ENCODE results near the gene SYCN.
"Not testable (repeated sequence)": the region's sequence is repeated elsewhere in the genome, so short reads cannot be mapped to it uniquely, and the experiment has no call there.

SYCN gene, protein sequence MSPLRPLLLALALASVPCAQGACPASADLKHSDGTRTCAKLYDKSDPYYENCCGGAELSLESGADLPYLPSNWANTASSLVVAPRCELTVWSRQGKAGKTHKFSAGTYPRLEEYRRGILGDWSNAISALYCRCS
- 0 reads per million in 3 donors for total RNA-seq

GRCh38 chr19:39203372-39204341, at the start of gene SYCN:
TSS of gene SYCN (minus strand) at chr19:39204263. CDS start at chr19:39204254, 9 bp downstream.
- Histone ChIP-seq H3K36me3 (ENCODE audit: control insufficient read depth, insufficient read depth, low read length) (no peaks in the 10 kb centered on the region), H3K9me3 (ENCODE audit: control insufficient read depth, low read length) (no peaks in the 10 kb centered on the region), H3K4me1 (ENCODE audit: control insufficient read depth, insufficient read depth, low read length, poor library complexity, severe bottlenecking) (no peaks in the 10 kb centered on the region), H3K27ac (ENCODE audit: insufficient read depth, low read length, poor library complexity, severe bottlenecking) (no peak within 1 kb of the TSS), H3K27me3 (replicated peaks; ENCODE audit: control insufficient read depth, insufficient read depth, low read length, poor library complexity, severe bottlenecking) (peaks cover 20% of the 10 kb centered on the region), H3K4me3 (ENCODE audit: insufficient read depth, low read depth, low read length, poor library complexity, severe bottlenecking) (no peak within 1 kb of the TSS)
- DNase-seq: no peak

- no peak overlapping the region for H3K27ac ChIP-seq (ENCODE audit: insufficient read depth, low read length, poor library complexity, severe bottlenecking)
- H3K36me3 ChIP-seq (ENCODE audit: control insufficient read depth, insufficient read depth, low read length): no peaks in the 10 kb centered on the region
- no peaks in the 10 kb centered on the region for H3K4me1 ChIP-seq (ENCODE audit: control insufficient read depth, insufficient read depth, low read length, poor library complexity, severe bottlenecking)
- H3K27me3 ChIP-seq (replicated peaks; ENCODE audit: control insufficient read depth, insufficient read depth, low read length, poor library complexity, severe bottlenecking): no peaks in the 10 kb centered on the region
- no peak overlapping the region for H3K4me3 ChIP-seq (ENCODE audit: insufficient read depth, low read depth, low read length, poor library complexity, severe bottlenecking)
- no peaks in the 10 kb centered on the region for H3K9me3 ChIP-seq (ENCODE audit: control insufficient read depth, low read length)
- DNase-seq: no peak
These were observed 49.5 kb upstream of the SYCN start for GRCh38 chr19:39253374-39254149.

GRCh38 chr19:39252458-39252857, 48.4 kb upstream of the SYCN start:
- no peaks in the 10 kb centered on the region for H3K9me3 ChIP-seq (ENCODE audit: control insufficient read depth, low read length)
- no peak overlapping the region for H3K27ac ChIP-seq (ENCODE audit: insufficient read depth, low read length, poor library complexity, severe bottlenecking)
- DNase-seq: no peak
- H3K4me1 ChIP-seq (ENCODE audit: control insufficient read depth, insufficient read depth, low read length, poor library complexity, severe bottlenecking): no peaks in the 10 kb centered on the region
- no peak overlapping the region for H3K4me3 ChIP-seq (ENCODE audit: insufficient read depth, low read depth, low read length, poor library complexity, severe bottlenecking)
- peaks cover 4% of the 10 kb centered on the region for H3K27me3 ChIP-seq (replicated peaks; ENCODE audit: control insufficient read depth, insufficient read depth, low read length, poor library complexity, severe bottlenecking)
- no peaks in the 10 kb centered on the region for H3K36me3 ChIP-seq (ENCODE audit: control insufficient read depth, insufficient read depth, low read length)

DNA sequence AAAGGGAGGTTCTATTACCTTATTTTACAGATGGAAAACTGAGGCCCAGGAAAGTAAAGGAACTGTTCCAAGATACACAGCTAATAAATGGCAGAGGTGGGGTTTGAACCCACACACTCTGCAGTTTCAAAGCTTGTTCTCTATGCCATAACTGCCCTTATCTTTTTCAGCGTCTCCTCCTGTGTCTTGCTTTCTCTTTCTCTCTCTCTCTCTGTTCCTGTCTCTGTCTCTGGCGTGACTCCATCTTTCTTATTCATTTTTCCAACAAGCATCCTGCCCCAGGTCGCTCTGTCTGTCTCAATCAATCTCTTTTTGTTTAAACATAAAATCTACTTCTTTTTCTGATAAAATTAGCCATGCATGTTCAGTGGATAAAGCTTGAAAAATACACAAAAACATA, 47.8 kb upstream of the SYCN start:
- Histone ChIP-seq H3K27ac (ENCODE audit: insufficient read depth, low read length, poor library complexity, severe bottlenecking) (no peak overlapping the region), H3K36me3 (ENCODE audit: control insufficient read depth, insufficient read depth, low read length) (no peaks in the 10 kb centered on the region), H3K9me3 (ENCODE audit: control insufficient read depth, low read length) (no peaks in the 10 kb centered on the region), H3K27me3 (replicated peaks; ENCODE audit: control insufficient read depth, insufficient read depth, low read length, poor library complexity, severe bottlenecking) (peaks cover 7% of the 10 kb centered on the region), H3K4me3 (ENCODE audit: insufficient read depth, low read depth, low read length, poor library complexity, severe bottlenecking) (no peak overlapping the region), H3K4me1 (ENCODE audit: control insufficient read depth, insufficient read depth, low read length, poor library complexity, severe bottlenecking) (no peaks in the 10 kb centered on the region)
- no peak for DNase-seq

GRCh38 chr19:39251081-39251480, 47.0 kb upstream of the SYCN start:
- H3K4me1 ChIP-seq (ENCODE audit: control insufficient read depth, insufficient read depth, low read length, poor library complexity, severe bottlenecking): no peaks in the 10 kb centered on the region
- H3K36me3 ChIP-seq (ENCODE audit: control insufficient read depth, insufficient read depth, low read length): no peaks in the 10 kb centered on the region
- no peaks in the 10 kb centered on the region for H3K9me3 ChIP-seq (ENCODE audit: control insufficient read depth, low read length)
- no peak overlapping the region for H3K27ac ChIP-seq (ENCODE audit: insufficient read depth, low read length, poor library complexity, severe bottlenecking)
- peaks cover 7% of the 10 kb centered on the region for H3K27me3 ChIP-seq (replicated peaks; ENCODE audit: control insufficient read depth, insufficient read depth, low read length, poor library complexity, severe bottlenecking)
- H3K4me3 ChIP-seq (ENCODE audit: insufficient read depth, low read depth, low read length, poor library complexity, severe bottlenecking): no peak overlapping the region
- no peak for DNase-seq

- no peaks in the 10 kb centered on the region for H3K36me3 ChIP-seq (ENCODE audit: control insufficient read depth, insufficient read depth, low read length)
- no peak for DNase-seq
- peaks cover 7% of the 10 kb centered on the region for H3K27me3 ChIP-seq (replicated peaks; ENCODE audit: control insufficient read depth, insufficient read depth, low read length, poor library complexity, severe bottlenecking)
- no peak within 1 kb of the TSS for H3K27ac ChIP-seq (ENCODE audit: insufficient read depth, low read length, poor library complexity, severe bottlenecking)
- no peaks in the 10 kb centered on the region for H3K9me3 ChIP-seq (ENCODE audit: control insufficient read depth, low read length)
- H3K4me3 ChIP-seq (ENCODE audit: insufficient read depth, low read depth, low read length, poor library complexity, severe bottlenecking): no peak within 1 kb of the TSS
- H3K4me1 ChIP-seq (ENCODE audit: control insufficient read depth, insufficient read depth, low read length, poor library complexity, severe bottlenecking): no peaks in the 10 kb centered on the region
These were observed 44.7 kb upstream of the SYCN start, which contains the start of gene IFNL4 for GRCh38 chr19:39248806-39249205. TSS of gene IFNL4 (minus strand) at chr19:39248856.

DNA sequence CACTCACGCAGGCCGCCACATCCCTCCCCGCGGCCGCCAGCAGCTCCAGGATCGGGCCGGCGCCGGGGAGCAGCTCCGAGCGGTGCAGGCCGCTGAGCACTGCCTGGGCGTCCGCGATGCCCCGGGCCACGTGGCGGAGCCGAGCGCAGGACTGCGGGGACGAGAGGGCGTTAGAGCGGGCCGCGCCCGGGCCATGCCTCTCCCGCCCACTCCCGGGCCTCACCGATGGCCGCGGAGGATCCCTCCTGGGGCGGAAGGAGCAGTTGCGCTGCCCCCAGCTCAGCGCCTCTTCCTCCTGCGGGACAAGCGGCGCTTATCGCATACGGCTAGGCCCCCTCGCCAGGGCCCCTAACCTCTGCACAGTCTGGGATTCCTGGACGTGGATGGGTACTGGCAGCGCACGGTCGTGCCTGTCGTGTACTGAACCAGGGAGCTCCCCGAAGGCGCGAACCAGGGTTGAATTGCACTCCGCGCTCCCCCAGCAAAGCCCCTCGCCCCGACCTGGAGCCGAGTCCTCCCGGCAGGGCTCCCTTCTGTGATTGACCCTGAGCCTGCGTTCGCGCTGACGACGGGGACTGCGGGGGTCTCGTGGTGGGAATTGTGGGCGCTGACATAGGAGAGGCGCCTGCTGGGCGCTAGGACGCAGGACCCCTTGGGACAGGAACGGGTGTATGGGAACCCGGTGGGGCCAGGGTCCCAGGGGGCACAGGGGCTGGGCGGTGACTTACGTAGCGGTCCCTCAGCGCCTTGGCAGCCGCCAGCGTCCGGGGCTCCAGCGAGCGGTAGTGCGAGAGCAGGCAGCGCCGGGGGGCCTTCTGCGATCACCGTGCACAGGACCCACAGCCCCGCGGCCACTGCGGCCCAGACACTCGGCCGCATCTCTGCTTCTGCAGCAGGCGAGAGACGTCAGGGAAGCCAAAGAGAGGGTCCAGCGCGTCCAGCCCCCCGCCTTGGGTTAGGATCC, 43.9 kb upstream of the SYCN start:
- Histone ChIP-seq H3K27ac (ENCODE audit: insufficient read depth, low read length, poor library complexity, severe bottlenecking) (no peak overlapping the region), H3K36me3 (ENCODE audit: control insufficient read depth, insufficient read depth, low read length) (no peaks in the 10 kb centered on the region), H3K4me1 (ENCODE audit: control insufficient read depth, insufficient read depth, low read length, poor library complexity, severe bottlenecking) (no peaks in the 10 kb centered on the region), H3K4me3 (ENCODE audit: insufficient read depth, low read depth, low read length, poor library complexity, severe bottlenecking) (peak overlapping the region; percentile 22), H3K27me3 (replicated peaks; ENCODE audit: control insufficient read depth, insufficient read depth, low read length, poor library complexity, severe bottlenecking) (peaks cover 7% of the 10 kb centered on the region), H3K9me3 (ENCODE audit: control insufficient read depth, low read length) (no peaks in the 10 kb centered on the region)
- no peak for DNase-seq

DNA sequence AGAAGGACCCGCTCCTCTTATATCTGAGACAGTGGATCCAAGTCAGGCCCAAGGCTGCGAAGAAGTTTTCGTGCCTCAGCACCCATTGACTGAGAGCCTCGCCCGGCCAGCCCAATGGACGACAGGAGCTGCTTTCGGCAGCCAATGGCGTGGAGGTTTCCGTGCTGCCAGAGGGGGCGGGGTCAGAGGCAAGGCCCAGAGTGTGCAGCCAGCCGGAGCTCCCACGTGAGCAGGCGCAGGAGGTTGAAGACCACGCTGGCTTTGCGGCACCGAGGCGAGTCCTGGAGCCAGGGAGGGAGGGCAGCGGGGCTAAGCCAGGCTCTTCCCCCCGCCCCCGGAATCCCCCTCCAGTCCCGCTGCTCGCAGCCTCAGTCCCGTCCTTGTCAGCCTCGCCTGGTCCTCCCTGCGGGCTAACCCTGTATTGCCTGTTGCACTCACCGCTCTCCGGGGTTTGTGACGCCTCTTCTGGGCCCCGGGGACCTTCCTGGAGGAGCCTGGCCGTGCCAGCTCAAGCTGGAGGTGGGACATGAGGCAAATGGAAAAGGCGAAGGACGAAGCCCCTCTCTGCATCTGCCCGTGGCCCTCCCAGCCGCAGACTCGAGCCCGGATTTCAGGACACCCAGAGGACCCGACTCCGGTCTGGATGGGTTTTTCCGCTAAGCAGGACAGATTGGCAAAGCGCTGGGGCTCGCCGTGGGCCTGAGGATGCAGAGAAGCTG, 43.0 kb upstream of the SYCN start:
- Histone ChIP-seq H3K4me1 (ENCODE audit: control insufficient read depth, insufficient read depth, low read length, poor library complexity, severe bottlenecking) (no peaks in the 10 kb centered on the region), H3K9me3 (ENCODE audit: control insufficient read depth, low read length) (no peaks in the 10 kb centered on the region), H3K27me3 (replicated peaks; ENCODE audit: control insufficient read depth, insufficient read depth, low read length, poor library complexity, severe bottlenecking) (peaks cover 7% of the 10 kb centered on the region), H3K36me3 (ENCODE audit: control insufficient read depth, insufficient read depth, low read length) (no peaks in the 10 kb centered on the region), H3K27ac (ENCODE audit: insufficient read depth, low read length, poor library complexity, severe bottlenecking) (no peak overlapping the region), H3K4me3 (ENCODE audit: insufficient read depth, low read depth, low read length, poor library complexity, severe bottlenecking) (peak overlapping the region; percentile 22)
- DNase-seq: no peak

GRCh38 chr19:39245166-39245565, 41.1 kb upstream of the SYCN start:
- not testable (repeated sequence) for H3K36me3 ChIP-seq (ENCODE audit: control insufficient read depth, insufficient read depth, low read length); H3K27ac ChIP-seq (ENCODE audit: insufficient read depth, low read length, poor library complexity, severe bottlenecking); DNase-seq; H3K4me1 ChIP-seq (ENCODE audit: control insufficient read depth, insufficient read depth, low read length, poor library complexity, severe bottlenecking); H3K4me3 ChIP-seq (ENCODE audit: insufficient read depth, low read depth, low read length, poor library complexity, severe bottlenecking); H3K27me3 ChIP-seq (replicated peaks; ENCODE audit: control insufficient read depth, insufficient read depth, low read length, poor library complexity, severe bottlenecking); H3K9me3 ChIP-seq (ENCODE audit: control insufficient read depth, low read length)

Data from effector memory CD4-positive, alpha-beta T cell (primary cell).